Measurements from ENCODE around the gene CHST8. TPM values are rescaled to one million over a fixed set of nuclear protein-coding genes. Genes with fewer than 3 reads are reported as not detected.

CHST8 gene
- total RNA-seq, 1 experiment from 2014 or later, result 33.5 TPM

- POLR2A ChIA-PET, result no interaction called here
- DNase-seq (ENCODE audit: low spot score), result no peak
- Mint-ChIP-seq H3K4me1 (peaks cover 22% of the 10 kb centered on the region), H3K4me3 (no peak overlapping the region), H3K27ac (no peak overlapping the region), H3K9me3 (no peaks in the 10 kb centered on the region), H3K27me3 (ENCODE audit: low read depth) (peaks cover 3% of the 10 kb centered on the region), H3K36me3 (no peaks in the 10 kb centered on the region)
- no peak for TF ChIP-seq EMX1 (CRISPR knock-in tag; IDR thresholded peaks at IDR 0.05)
- no peak for TF ChIP-seq ERG (CRISPR knock-in tag; IDR thresholded peaks at IDR 0.05)
- TF ChIP-seq CTCF (IDR thresholded peaks at IDR 0.05), result no peak
- no peak for TF ChIP-seq ZNF423 (CRISPR knock-in tag; IDR thresholded peaks at IDR 0.05)
- no peak for TF ChIP-seq E2F5 (CRISPR knock-in tag; IDR thresholded peaks at IDR 0.05)
- no peak for TF ChIP-seq TCF7 (CRISPR knock-in tag; IDR thresholded peaks at IDR 0.05; ENCODE audit: low read depth)
- TF ChIP-seq ZNF138 (CRISPR knock-in tag; conservative IDR thresholded peaks at IDR 0.05), result no peak
- TF ChIP-seq ZSCAN18 (CRISPR knock-in tag; IDR thresholded peaks at IDR 0.05), result no peak
- TF ChIP-seq E2F4 (CRISPR knock-in tag; IDR thresholded peaks at IDR 0.05; ENCODE audit: borderline replicate concordance, low read depth), result no peak
- TF ChIP-seq ATF6 (CRISPR knock-in tag; IDR thresholded peaks at IDR 0.05), result no peak
- no peak for TF ChIP-seq ZNF396 (CRISPR knock-in tag; IDR thresholded peaks at IDR 0.05; ENCODE audit: borderline replicate concordance)
- CTCF ChIA-PET, result no interaction called here
- no peak for ATAC-seq
Measured at GRCh38 chr19:33789344-33789743, 167.6 kb downstream of the CHST8 start.

GRCh38 chr19:33794683-33795369 is 173.1 kb downstream of the CHST8 start:
- TF ChIP-seq ELF4 (CRISPR knock-in tag; IDR thresholded peaks at IDR 0.05; ENCODE audit: low read depth), result no peak
- TF ChIP-seq SMAD4 (CRISPR knock-in tag; IDR thresholded peaks at IDR 0.05), result no peak
- no peak for TF ChIP-seq JUN (CRISPR knock-in tag; IDR thresholded peaks at IDR 0.05)
- no peak for TF ChIP-seq NFATC4 (CRISPR knock-in tag; IDR thresholded peaks at IDR 0.05)
- TF ChIP-seq ZNF532 (CRISPR knock-in tag; IDR thresholded peaks at IDR 0.05; ENCODE audit: borderline replicate concordance), result no peak
- TF ChIP-seq NR3C1 (CRISPR knock-in tag; conservative IDR thresholded peaks at IDR 0.05; ENCODE audit: low read depth), result no peak
- TF ChIP-seq FOXJ3 (CRISPR knock-in tag; IDR thresholded peaks at IDR 0.05; ENCODE audit: borderline replicate concordance), result no peak
- no peak for TF ChIP-seq CBFB (CRISPR knock-in tag; IDR thresholded peaks at IDR 0.05; ENCODE audit: low read depth)
- H3K9me3 Mint-ChIP-seq, result no peaks in the 10 kb centered on the region
- H3K36me3 Mint-ChIP-seq, result peaks cover 2% of the 10 kb centered on the region
- H3K27ac Mint-ChIP-seq, result no peak overlapping the region
- peak overlapping the region; percentile 68 for H3K4me3 Mint-ChIP-seq
- peak; percentile 54 for DNase-seq (ENCODE audit: low spot score)
- CTCF ChIA-PET, result interaction anchor here (0.6 to 2.2 kb wide), 46 partner anchors 8 to 570 kb away, joined by 3 to 53 read pairs (median 4); partner anchors contain the start of genes GPI and PEPD
- H3K4me1 Mint-ChIP-seq, result peaks cover 37% of the 10 kb centered on the region
- ATAC-seq, result peak; percentile 5; the same call in 1 of the 2 replicates
- H3K27me3 Mint-ChIP-seq (ENCODE audit: low read depth), result 0 out of 2 replicates have a peak, but pooled peaks cover 3% of the 10 kb centered on the region
- POLR2A ChIA-PET, result interaction anchor here (0.6 to 1.1 kb wide), 5 partner anchors 25 to 1185 kb away, joined by 3 to 8 read pairs (median 4); no protein-coding TSS in a partner anchor

Measured in WTC11 (cell line).